Hepatocyte (in vitro differentiated cells): Measurements from ENCODE around the gene DIP2B.

Source experiments
- CTCF ChIP-seq: fragments of 200-600 bp; sonication (generic); IDR thresholded peaks from 2 replicates; pipeline ENCODE4 v1.5.1; 2016; ENCODE audit warnings: antibody characterized with exemption, mild to moderate bottlenecking; ENCODE audit not compliant: poor library complexity
- EZH2 ChIP-seq: fragments of 200-600 bp; sonication (generic); IDR thresholded peaks from 2 replicates; pipeline ENCODE4 v1.6.1; 2016; ENCODE audit warnings: antibody characterized with exemption, mild to moderate bottlenecking, borderline replicate concordance
- EZH2phosphoT487 ChIP-seq: fragments of 200-600 bp; sonication (generic); IDR thresholded peaks from one replicate; pipeline ENCODE4 v1.6.1; 2018; ENCODE audit warnings: antibody characterized with exemption, mild to moderate bottlenecking, low read depth, moderate library complexity; ENCODE audit not compliant: unreplicated experiment, severe bottlenecking

- TF ChIP-seq EZH2 (no peak), CTCF (no peak), EZH2phosphoT487 (no peak)
Measured at GRCh38 chr12:50557421-50557820, 52.6 kb downstream of the DIP2B start.
